Prostate gland (tissue), 2 donors: ENCODE measurements around the gene GPR158.

Experiments
- POLR2A ChIP-seq: fragments of 450-650 bp; IDR thresholded peaks from one replicate; pipeline ENCODE4 v1.6.1; 2016; ENCODE audit warnings: antibody characterized with exemption, mild to moderate bottlenecking
- POLR2AphosphoS5 ChIP-seq: sonication (generic); formaldehyde crosslinking; IDR thresholded peaks from one replicate; pipeline ENCODE4 v1.6.1; 2017; ENCODE audit warnings: antibody characterized with exemption
- TF ChIP-seq, protein P1 (sequence below), 4 experiments: fragments of 200-600 bp in 2 of 4; fragments of 450-650 bp in 2 of 4; sonication (generic) in 2 of 4; IDR thresholded peaks; 1 replicate in 3 of 4; 2 replicates in 1 of 4; pipeline ENCODE4 v1.5.1; 2016 to 2019; ENCODE audit warnings: antibody characterized with exemption in 4 of 4, mild to moderate bottlenecking in 2 of 4, moderate library complexity in 2 of 4

DNA sequence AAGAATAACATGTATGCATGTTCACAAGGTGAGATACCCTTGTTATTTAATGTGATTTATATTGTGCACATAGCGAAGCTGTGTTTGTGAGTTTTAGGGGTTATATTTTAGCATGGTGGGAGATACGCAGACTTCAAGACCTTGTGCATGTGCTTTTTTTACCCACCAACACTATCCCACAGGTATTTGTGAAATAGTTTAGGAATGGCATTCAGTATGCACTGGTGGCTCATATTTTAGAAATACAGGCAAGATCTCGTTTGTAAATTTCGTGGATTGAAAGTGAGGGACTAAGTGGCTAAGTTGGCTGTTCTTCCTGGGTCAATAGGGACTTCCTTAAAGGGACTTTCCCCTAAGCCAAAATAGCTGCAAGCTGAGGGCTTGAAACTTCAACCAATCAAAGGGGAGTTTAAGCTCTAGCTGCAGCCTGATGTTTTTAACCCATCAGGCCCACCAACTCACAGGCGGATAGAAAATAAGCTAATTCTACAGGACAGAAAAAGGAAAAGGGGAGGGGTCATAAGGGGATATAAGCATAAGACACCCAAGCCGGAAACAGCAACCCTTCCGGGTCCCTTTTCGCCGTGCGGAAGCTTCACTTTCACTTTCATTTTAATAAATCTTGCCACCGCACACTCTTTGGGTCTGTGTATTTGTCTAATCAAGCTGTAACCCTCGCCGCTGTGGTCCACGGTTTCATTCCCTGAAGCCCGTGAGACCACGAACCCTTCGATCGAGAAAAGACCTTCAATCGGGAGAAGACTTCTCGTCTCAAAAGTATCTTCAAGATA, 291.0 kb downstream of the GPR158 start:
- TF ChIP-seq POLR2AphosphoS5 (no peak), POLR2A (no peak)
- TF ChIP-seq, protein P1, sequence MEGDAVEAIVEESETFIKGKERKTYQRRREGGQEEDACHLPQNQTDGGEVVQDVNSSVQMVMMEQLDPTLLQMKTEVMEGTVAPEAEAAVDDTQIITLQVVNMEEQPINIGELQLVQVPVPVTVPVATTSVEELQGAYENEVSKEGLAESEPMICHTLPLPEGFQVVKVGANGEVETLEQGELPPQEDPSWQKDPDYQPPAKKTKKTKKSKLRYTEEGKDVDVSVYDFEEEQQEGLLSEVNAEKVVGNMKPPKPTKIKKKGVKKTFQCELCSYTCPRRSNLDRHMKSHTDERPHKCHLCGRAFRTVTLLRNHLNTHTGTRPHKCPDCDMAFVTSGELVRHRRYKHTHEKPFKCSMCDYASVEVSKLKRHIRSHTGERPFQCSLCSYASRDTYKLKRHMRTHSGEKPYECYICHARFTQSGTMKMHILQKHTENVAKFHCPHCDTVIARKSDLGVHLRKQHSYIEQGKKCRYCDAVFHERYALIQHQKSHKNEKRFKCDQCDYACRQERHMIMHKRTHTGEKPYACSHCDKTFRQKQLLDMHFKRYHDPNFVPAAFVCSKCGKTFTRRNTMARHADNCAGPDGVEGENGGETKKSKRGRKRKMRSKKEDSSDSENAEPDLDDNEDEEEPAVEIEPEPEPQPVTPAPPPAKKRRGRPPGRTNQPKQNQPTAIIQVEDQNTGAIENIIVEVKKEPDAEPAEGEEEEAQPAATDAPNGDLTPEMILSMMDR (IDR thresholded peaks at IDR 0.05) = no peak
